Stimulated activated CD4-positive, alpha-beta T cell treated with anti-CD3 and anti-CD28 coated beads, Interleukin-2, amount 100 ng/mL, for 24 hours (primary cell): Measurements from ENCODE around the gene MOGAT2.
"Not testable (repeated sequence)": the region's sequence is repeated elsewhere in the genome, so short reads cannot be mapped to it uniquely, and the experiment has no call there.

ENCODE experiments used
- DNase-seq, 2 donors: peaks; one replicate each; pipeline ENCODE4 v3.0.0-alpha.2; 2020

The MOGAT2 gene

GRCh38 chr11:75717608-75718418 is at the start of gene MOGAT2:
Gene MOGAT2, plus strand, starts transcription at chr11:75717838. Its CDS starts 51 bp downstream, at chr11:75717889.
- DNase-seq: no peak

- DNase-seq: peak; percentile 27 to 52
Observed at GRCh38 chr11:75668451-75669297, 49.0 kb upstream of the MOGAT2 start, which contains the start of gene MAP6. Gene MAP6, minus strand, starts transcription at chr11:75669038. Its CDS starts 669 bp downstream, at chr11:75668369.

GRCh38 chr11:75673977-75674582 is 43.6 kb upstream of the MOGAT2 start:
- peak; percentile 22 to 26 for DNase-seq

- no peak for DNase-seq
Observed at GRCh38 chr11:75677275-75677674, 40.4 kb upstream of the MOGAT2 start.

GRCh38 chr11:75677909-75678308 is 39.7 kb upstream of the MOGAT2 start:
- no peak for DNase-seq

GRCh38 chr11:75678620-75679259 is 38.9 kb upstream of the MOGAT2 start:
- DNase-seq: no peak

GRCh38 chr11:75679566-75679965 is 38.1 kb upstream of the MOGAT2 start:
- no peak for DNase-seq

- DNase-seq: not testable (repeated sequence)
Observed at GRCh38 chr11:75683856-75684255, 33.8 kb upstream of the MOGAT2 start.

- DNase-seq: no peak
Observed at GRCh38 chr11:75689863-75690609, 27.6 kb upstream of the MOGAT2 start.

- no peak for DNase-seq
Observed at GRCh38 chr11:75691804-75692203, 25.8 kb upstream of the MOGAT2 start.

- DNase-seq: no peak
Observed at GRCh38 chr11:75697906-75698581, 19.6 kb upstream of the MOGAT2 start.

GRCh38 chr11:75700940-75701339 is 16.7 kb upstream of the MOGAT2 start:
- DNase-seq: no peak

- DNase-seq: no peak
Observed at GRCh38 chr11:75703695-75704237, 13.9 kb upstream of the MOGAT2 start.

GRCh38 chr11:75705541-75705940 is 12.1 kb upstream of the MOGAT2 start:
- DNase-seq: no peak

- DNase-seq: peak; percentile 71 to 73
Observed at GRCh38 chr11:75706260-75706729, 11.3 kb upstream of the MOGAT2 start.

GRCh38 chr11:75714211-75714610 is 3.4 kb upstream of the MOGAT2 start:
- no peak for DNase-seq

- no peak for DNase-seq
Observed at GRCh38 chr11:75715688-75716087, 1.9 kb upstream of the MOGAT2 start.

- no peak for DNase-seq
Observed at GRCh38 chr11:75716659-75717058, 979 bp upstream of the MOGAT2 start.

GRCh38 chr11:75718419-75719339 is 1.0 kb downstream of the MOGAT2 start:
- DNase-seq: no peak
